GM19455 (cell line): ENCODE results near the gene OR4N5.

ENCODE experiments used
- ATAC-seq: cut with Tn5 transposase; IDR thresholded peaks from one replicate; pipeline ENCODE4 v1.9.1; 2021; ENCODE audit not compliant: unreplicated experiment

The OR4N5 gene

DNA sequence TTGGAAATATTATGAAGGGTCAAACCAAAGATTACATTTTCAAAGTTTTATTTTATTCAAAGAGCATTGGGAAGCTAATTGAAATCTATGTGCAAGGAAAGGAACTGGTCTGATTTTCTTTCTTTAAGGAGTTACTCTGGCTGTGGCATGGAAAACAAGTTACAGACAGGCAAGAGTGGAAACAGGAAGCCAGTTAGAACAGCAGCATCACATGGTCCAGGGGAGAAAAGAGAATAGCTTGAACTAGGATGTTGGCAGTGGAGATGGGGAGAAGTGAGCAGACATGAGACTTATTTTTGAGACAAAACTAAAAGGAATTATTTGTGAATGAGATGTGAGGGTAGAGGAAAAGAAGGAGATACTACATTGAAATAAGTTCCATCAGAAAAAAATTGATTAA, 55.5 kb downstream of the OR4N5 start:
- no peak for ATAC-seq
